GF-D8 (cell line): ENCODE results near the gene ANP32B.
"Not testable (repeated sequence)": the region's sequence is repeated elsewhere in the genome, so short reads cannot be mapped to it uniquely, and the experiment has no call there.

Experiments
- DNase-seq: peaks from one replicate; lab custom pipeline; 2025; lab: John Stamatoyannopoulos, UW

Gene ANP32B

DNA sequence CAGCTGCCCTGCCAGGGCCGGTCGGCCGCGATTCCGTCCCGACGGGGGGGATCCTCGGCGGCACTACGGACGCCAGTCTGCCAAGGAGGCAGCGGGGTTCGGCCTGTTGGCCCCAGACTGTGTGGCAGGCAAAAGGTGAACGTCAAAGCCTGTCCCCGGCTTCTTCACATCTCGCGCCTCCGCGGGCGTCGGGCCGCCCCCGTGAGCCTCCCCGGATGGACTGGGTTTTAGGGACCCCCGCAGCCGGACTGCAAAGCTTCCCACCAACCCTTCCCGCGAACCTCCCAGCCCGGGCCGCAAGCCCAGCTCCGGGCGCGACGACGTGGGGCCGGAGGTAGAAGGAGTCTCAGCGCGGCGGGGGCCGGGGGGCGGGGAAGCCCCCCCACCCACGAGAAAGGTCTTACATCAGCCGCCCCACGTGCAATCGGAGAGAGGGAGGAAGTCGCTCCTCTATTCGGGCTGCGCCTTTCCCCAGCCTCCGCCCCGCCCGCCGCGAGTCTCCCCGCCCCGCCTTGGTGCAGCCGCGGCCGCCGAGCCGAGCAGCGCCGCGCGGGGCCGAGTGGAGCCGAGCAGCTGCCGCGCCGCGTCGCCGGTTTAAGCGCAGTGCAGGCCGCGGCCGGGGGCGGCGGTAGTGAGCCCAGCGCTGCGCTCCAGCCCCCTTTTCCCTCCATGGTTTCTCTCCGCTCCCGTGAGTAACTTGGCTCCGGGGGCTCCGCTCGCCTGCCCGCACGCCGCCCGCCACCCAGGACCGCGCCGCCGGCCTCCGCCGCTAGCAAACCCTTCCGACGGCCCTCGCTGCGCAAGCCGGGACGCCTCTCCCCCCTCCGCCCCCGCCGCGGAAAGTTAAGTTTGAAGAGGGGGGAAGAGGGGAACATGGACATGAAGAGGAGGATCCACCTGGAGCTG lies at the start of gene ANP32B:
ANP32B (plus strand) TSS at position 659 of the 906 bp plus-strand sequence; CDS start at position 874, 215 bp downstream.
- peak; percentile 77 for DNase-seq

DNA sequence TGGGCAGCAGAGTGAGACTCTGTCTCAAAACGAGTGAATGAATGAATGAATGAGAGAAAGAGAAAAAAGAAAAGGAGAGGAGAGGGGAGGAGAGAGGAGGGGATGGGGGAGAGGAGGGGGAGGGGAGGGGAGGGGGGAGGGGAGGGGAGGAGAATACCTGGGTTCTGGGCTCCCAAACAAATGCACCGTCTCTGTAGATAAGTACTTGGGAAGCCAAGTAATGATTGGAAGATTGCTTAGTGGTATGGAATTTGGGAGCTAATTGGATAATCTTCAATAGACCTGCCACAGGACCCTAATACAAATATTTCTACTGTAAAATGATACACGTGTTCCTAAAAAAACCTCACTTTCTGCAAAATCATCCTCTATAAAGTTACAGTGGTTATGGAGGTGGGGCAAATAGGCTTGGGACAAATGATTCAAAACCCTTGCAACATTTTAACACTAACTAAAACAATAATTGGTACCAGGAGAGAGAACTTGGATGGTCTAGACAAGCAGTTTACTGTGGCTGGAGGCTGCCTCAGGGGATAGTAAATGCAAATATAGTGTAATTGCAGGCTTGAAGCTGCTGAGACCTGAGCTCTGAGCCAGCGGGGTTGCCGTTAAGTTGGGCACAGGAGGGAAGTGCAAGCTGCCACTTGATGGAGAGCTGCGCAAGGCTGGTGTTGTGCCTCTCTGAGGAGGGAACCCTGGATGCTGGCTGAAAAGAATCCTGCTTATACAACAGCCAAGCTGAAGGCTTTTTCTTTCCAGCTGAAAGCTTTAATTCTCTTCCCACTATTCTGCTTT lies 48.6 kb upstream of the ANP32B start:
- no peak for DNase-seq

DNA sequence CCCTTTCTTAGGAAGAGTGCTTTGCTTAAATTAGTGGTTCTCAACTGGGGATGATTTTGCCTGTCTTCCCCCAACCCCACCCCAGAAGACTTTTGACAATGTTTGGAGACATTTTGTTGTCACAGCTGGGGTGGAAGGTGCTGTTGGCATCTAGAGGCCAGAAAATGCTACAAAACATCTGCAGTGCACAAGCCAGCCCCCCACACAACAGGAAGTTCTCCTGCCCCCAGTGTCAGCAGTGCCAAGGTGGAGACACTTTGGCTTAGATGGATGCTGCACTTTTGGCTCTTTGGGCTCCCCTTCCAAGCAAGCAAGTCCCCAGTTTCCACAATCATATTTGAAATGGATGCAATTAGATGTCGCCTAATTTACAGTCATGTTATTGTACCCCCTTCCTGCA lies 47.9 kb upstream of the ANP32B start:
- no peak for DNase-seq

DNA sequence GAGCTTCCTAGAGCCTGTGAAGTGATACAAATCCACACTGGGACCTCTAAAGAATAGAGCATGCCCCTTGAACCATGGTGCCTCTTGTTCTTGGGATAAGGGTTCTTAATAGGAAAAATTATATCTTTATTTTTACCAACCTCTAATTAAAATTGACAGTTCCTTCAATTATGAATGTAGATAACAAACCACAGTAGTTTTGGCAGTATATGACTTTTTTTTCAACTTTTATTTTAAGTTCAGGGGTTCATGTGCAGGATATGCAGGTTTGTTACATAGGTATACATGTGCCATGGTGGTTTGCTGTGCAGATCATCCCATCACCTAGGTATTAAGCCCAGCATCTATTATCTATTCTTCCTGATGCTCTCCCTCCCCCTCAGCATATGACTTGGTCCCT lies 46.1 kb upstream of the ANP32B start:
- DNase-seq: no peak

DNA sequence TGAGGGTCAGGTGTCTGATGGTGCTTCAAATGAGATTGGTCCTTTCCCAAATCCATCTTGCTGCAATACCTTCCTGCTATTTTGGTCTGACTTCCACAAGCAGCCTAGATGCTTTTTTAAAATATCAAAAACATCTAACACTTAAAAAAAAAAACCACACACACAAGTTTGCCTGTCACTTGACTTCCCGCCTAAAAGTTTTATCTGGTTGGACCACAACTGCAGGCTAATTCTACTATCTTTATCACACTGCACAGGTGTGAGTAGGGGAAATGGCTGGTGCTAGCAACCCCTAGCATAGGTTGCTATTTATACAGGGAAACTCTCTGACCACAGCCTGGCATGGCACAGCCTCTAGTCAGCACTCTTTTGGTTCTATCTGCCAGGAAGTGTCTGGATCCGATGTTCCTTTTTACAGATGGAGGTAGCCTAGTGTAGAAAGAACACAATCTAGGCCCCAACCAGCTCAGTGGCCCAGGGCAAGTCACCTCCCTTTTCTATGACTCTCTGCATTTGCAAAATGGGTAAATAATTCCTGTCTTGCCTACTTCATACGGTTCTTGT lies 45.0 kb upstream of the ANP32B start, which contains the start of gene HEMGN:
HEMGN (minus strand) TSS at position 92 of the 564 bp plus-strand sequence; CDS start at position 56, 36 bp downstream.
- no peak for DNase-seq

DNA sequence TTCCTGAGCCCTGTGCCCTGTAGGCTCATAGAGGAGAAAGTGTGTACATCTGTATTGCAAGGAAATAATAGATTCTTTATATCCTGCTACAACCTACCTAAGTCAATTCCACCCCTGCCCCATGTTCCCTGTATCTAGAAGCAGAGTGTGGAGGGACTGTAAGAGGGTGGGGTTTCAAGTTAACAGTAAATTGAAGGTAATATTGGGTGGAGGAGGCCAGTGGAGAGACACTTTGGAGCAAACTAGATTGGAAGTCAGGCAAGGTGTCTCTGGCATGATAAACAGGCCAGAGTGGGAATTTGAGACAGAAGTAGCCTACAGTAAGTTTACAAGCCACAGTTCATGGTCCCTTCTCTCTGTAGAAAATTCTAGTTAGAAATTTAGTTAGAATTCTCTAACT lies 42.9 kb upstream of the ANP32B start:
- DNase-seq: no peak

DNA sequence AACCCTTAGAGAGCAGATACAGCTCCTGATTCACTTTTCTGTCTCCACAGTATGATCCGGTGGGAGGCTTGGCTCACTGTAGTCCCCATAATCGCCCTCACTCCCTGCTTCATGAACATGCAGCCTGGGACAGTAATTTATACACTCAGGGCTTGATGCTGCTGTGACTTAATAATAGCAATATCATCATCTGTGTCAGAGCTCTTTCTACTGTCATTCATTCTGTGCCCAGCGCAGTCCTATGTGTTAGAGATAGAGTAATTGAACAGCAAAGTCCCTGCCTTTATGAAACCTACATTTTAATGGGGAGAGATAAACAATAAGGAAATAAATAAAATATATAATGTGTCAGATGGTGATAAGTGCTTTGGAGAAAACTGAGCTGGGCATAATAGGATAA lies 42.4 kb upstream of the ANP32B start:
- no peak for DNase-seq

DNA sequence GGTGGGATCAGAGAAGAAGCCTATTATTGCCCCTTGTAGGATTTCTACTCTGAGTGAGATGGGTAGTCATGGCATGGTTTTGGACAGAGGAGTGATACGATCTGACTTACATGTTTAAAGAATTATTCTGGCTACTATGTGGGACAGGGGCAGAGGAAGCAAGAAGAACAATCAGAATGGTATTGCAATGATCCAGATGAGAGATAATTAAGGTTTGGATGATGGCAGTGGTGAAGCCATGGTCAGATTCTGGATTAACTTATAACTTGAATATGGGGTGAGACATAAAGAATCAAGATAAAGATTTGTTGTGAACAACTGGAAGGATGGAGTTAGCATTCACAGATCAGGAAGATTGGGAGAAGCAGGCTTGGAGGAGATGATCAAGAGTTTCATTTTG lies 41.8 kb upstream of the ANP32B start:
- DNase-seq: no peak

DNA sequence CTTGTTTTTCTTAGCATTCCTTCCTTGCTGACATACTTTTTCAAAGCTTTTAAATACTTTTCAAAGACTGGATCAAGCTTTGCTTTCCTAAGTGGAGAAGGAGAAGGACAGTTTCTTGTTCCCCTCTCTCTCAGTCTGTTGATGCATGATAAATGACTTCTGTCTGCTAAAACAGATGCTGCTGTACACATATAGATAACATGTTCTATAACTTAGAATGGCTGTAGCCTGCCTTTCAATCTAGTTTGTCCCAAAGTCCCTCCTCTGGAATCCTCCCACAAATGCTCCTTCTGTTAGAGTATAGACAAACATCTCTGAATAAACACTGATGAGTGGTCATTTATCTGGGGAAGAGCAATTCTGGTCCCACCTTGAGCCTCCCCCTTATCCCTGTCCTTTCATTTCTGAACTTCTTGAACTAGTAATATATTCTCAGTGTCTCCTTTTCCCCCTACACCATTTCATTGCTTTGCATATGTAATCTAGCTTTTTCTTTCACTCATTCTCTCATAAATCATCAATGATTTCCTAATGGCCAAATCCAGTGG lies 39.8 kb upstream of the ANP32B start:
- no peak for DNase-seq

DNA sequence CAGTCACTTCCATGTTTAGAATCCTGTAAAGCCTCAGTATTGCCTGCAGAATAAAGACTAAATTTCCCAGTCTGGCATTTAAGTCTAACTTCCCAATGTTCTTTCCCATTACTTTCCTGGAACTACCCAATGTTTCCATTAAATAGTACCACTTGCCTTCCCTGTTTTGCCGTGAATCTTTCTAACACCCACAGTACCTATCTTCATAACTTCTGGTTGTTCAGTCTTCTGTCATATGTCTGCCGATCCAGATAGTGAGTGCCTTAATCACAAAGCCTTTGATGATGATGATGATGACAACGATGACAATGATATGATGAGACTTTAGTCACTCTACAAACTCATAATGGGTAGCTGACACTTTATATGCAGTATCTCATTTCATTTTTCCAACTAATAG lies 38.5 kb upstream of the ANP32B start:
- no peak for DNase-seq

DNA sequence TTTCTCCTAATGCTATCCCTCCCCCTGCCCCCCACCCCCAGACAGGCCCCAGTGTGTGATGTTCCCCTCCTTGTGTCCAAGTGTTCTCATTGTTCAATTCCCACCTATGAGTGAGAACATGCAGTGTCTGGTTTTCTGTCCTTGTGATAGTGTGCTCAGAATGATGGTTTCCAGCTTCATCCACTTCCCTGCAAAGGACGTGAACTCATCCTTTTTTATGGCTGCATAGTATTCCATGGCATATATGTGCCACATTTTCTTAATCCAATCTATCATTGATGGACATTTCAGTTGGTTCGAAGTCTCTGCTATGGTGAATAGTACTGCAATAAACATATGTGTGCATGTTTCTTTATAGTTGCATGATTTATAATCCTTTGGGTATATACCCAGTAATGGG lies 37.7 kb upstream of the ANP32B start:
- not testable (repeated sequence) for DNase-seq

DNA sequence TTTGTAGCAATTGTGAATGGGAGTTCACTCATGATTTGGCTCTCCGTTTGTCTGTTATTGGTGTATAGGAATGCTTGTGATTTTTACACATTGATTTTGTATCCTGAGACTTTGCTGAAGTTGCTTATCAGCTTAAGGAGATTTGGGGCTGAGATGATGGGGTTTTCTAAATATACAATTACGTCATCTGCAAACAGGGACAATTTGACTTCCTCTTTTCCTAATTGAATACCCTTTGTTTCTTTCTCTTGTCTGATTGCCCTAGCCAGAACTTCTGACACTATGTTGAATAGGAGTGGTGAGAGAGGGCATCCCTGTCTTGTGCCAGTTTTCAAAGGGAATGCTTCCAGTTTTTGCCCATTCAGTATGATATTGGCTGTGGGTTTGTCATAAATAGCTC lies 36.0 kb upstream of the ANP32B start:
- DNase-seq: not testable (repeated sequence)

DNA sequence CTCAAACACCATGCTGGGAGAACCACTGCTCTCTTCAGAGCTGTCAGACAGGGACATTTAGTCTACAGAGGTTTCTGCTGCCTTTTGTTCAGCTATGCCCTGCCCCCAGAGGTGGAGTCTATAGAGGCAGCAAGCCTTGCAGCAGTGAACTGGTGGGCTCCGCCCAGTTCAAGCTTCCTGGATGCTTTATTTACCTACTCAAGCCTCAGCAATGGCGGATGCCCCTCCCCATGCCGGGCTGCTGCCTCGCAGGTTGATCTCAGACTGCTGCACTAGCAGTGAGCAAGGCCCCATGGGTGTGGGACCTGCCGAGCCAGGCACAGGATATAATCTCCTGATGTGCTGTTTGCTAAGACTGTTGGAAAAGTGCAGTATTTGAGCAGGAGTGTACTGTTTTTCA lies 32.3 kb upstream of the ANP32B start:
- not testable (repeated sequence) for DNase-seq

DNA sequence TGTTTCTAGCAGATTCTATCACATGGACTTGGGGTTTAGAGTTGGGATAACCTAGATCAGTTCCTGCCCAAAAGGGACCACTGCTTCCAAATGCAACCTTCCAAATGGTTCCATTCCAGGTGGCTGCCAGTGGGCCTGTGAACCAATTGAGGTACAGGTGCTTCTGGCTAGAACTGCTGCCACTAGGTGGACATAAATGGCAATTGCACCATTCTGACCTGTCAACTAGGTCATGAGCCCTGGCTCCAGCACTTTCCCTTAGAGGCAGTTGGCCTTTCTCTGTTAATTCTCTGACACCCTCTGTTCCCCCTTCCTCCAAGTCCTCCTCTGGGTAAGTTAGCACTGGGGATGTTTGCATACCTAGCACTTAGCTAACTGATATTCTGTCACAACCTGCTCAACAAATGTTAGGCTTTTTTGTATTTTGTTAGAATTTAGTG lies 28.6 kb upstream of the ANP32B start:
- DNase-seq: peak; percentile 16

DNA sequence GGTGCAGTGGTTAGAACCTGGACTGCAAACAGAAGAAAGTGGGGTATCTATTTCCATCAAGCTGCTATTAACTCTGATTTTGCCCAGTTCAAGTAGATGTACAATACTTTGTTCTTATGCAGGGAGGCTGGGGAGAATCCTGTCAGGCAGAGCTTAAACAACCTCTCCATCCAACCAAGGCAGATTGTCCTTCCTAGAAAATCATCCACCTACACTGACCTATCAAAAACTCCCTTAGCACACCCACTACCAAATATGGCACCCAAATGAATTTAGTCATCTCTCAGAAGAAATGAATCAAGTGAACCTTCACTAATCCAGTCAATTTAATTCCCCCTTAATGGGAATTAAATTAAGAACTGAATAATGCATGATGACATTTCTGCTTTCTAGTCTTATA lies 26.8 kb upstream of the ANP32B start:
- no peak for DNase-seq

DNA sequence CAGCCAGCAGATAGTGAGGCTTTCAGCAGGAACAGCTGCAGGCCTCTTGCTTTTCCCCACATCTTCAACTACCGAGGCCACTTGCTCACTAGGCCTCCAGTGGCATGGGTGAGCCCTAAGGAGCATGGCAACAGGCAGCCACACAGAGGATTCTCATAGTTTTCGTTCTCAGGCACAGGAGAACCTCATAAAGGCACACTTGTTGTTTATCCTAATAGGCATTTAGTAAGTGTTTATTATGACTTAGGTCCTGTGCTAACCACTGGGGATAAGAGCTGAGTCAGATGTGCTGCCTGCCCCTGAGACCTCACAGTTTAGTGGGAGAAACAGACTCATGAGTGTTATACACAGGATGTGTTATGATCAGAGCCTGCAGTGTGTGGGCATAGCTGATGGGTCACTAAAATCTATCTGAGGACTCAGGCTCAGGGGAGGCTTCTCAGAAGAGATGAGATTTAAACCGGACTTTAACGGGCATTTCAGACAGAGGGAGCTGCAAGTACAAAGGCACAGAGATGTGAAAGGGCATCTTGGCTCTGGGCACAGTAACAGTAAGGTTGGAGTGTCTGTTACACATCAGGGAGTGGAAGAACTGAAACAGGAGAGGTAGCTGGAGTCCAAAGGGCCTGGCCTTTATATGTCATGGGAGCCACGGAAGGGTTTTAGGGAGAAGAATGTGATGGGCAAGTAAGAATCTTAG lies 24.2 kb upstream of the ANP32B start:
- DNase-seq: no peak

DNA sequence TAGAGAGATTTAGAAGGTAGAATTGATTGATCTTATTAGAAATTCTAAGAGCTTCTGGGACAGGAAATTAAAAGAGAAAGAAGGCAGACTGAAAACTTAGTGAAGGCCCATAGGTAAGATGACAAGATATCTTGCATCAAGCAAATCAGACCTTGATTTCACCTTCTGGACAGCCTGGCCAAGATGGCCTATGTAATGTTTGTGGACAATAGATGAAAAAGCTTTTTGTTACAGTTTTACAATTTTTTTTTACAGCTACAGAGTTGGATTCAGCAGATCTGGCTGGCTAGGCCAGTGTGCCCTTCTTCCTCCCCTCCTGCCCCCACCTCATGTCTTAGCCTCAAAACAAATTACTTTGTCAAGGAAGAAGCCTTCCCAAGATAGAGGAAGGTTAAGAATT lies 23.6 kb upstream of the ANP32B start:
- no peak for DNase-seq

DNA sequence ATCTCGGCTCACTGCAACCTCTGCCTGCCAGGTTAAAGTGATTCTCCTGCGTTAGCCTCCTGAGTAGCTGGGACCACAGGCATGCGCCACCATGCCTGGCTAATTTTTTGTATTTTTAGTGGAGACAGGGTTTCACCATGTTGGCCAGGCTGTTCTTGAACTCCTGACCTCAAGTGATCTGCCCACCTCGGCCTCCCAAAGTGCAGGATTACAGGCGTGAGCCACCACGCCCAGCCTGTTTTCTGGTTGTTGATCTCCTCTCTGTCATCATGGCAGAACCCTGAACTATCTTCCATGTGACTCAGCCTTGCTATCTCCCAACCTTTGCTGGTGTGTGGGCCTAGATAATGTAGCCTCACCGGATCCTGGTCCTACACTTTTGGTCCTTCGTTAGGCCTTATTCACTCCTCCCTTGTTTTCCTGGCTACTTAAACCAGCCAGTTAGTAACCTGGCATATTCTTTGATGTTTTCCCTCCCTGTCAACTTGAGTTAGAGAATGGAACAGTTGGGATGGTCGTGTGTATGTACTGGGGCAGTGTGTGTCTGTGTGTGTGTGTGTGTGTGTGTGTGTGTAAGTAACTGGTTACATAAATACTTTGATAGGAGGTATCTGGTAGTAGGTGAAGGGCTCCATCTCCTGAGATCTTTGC lies 22.3 kb upstream of the ANP32B start:
- not testable (repeated sequence) for DNase-seq

DNA sequence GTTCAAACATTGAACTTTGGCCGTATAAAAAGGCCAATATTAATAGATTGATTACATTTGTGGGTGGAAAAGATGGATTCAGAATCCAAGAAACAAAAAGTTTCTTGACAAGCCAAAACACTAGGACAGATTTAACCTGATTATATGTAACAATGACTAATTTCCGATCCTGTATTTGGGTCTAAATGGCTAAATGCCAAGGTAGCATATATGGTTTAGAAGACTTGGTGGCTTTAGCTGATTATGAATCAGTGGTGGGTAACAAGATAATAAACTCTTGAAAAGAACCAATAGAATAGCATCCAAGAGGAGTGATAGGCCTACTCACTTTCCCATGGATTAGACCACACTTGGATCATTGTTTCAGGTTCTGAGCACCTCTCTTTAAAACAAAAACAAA lies 21.8 kb upstream of the ANP32B start:
- DNase-seq: no peak

DNA sequence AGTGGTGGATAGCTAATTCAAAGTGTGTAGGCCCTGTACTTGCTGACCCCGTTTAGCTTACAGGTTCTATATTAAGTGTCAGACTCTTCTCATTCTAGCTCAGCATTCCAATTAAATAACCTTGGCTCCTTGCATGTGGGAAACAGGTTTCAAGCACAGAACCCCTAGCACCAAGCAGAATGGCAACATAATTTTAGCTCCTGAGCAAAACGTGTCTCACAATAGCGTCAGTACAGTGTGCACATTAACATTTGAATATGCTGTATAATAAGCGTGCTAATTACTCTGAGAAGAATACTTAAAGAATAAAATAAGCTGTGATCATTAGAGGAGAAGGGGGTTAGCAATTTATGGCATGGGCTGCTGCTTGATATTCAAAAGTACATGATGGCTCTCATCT lies 21.0 kb upstream of the ANP32B start:
- DNase-seq: no peak

DNA sequence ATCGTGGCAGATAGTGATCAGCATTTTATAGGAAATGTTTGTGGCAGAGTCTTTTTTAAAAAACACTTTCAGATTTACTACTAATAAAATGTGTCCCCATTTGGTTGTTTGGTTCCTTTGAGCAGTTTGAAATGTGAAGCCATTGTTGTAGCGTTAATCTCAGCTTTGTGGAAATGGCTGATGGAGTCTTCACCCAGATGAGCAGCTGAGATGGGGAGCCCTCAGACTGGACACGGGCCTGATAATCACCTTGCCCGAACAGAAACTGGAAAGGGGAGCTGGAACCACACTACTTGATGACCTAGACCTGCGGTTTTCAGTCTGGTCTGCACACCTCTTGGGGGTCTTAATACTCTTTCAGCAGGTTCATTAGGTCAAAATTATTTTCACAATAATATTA lies 20.6 kb upstream of the ANP32B start:
- DNase-seq: no peak
